Fibroblast of lung (primary cell): ENCODE results near the gene JUND. TPM values are rescaled to one million over a fixed set of nuclear protein-coding genes. Genes with fewer than 3 reads are reported as not detected.

Source experiments
- DNase-seq, 2 donors: peaks; one replicate each; pipeline versions ENCODE4 v3.0.0 to v3.0.0-alpha.2; 2010; ENCODE audit warnings: low read depth in 2 of 2
- H2AFZ ChIP-seq: 2 replicates; pipeline ENCODE4 v1.5.1; 2012; ENCODE audit warnings: low read length, control low read depth, inconsistent platforms
- H3K27ac ChIP-seq: 2 replicates; pipeline ENCODE4 v1.5.1; 2011; ENCODE audit warnings: low read length, control low read depth; ENCODE audit not compliant: insufficient read depth
- H3K27me3 ChIP-seq: 2 replicates; pipeline ENCODE4 v1.5.1; 2011; ENCODE audit warnings: mild to moderate bottlenecking, low read length; ENCODE audit not compliant: control insufficient read depth, insufficient read depth
- H3K36me3 ChIP-seq: 2 replicates; pipeline ENCODE4 v1.5.1; 2011; ENCODE audit warnings: low read length; ENCODE audit not compliant: control insufficient read depth, insufficient read depth
- H3K4me1 ChIP-seq: 2 replicates; pipeline ENCODE4 v1.5.1; 2011; ENCODE audit warnings: low read length; ENCODE audit not compliant: control insufficient read depth, insufficient read depth; ENCODE audit errors: extremely low read depth
- H3K4me2 ChIP-seq: 2 replicates; pipeline ENCODE4 v1.5.1; 2011; ENCODE audit warnings: low read length, control low read depth; ENCODE audit not compliant: insufficient read depth; ENCODE audit errors: extremely low read depth
- H3K4me3 ChIP-seq, 4 experiments: fragments of 200-600 bp in 1 of 4; sonication (generic) in 1 of 4; replicated peaks in 1 of 4; 2 replicates each; pipeline ENCODE4 v1.5.1; 2011 to 2016; ENCODE audit warnings: low read length in 4 of 4, low read depth in 3 of 4, mild to moderate bottlenecking in 3 of 4, control low read depth in 2 of 4, inconsistent platforms in 1 of 4, mixed read lengths in 1 of 4; ENCODE audit not compliant: insufficient read depth in 1 of 4; ENCODE audit errors: control extremely low read depth in 1 of 4
- H3K79me2 ChIP-seq: 2 replicates; pipeline ENCODE4 v1.5.1; 2012; ENCODE audit warnings: mild to moderate bottlenecking, low read length, inconsistent platforms; ENCODE audit not compliant: control insufficient read depth, insufficient read depth
- H3K9ac ChIP-seq: 2 replicates; pipeline ENCODE4 v1.5.1; 2011; ENCODE audit warnings: mild to moderate bottlenecking, low read length, control low read depth; ENCODE audit not compliant: insufficient read depth
- H3K9me3 ChIP-seq: 2 replicates; pipeline ENCODE4 v1.5.1; 2012; ENCODE audit warnings: low read depth, low read length; ENCODE audit not compliant: control insufficient read depth, insufficient read depth
- H4K20me1 ChIP-seq: 2 replicates; pipeline ENCODE4 v1.5.1; 2011; ENCODE audit warnings: low read length; ENCODE audit not compliant: control insufficient read depth, insufficient read depth; ENCODE audit errors: extremely low read depth
- CTCF ChIP-seq, 2 donors: IDR thresholded peaks in 1 of 2; conservative IDR thresholded peaks in 1 of 2; 1 replicate in 1 of 2; 2 replicates in 1 of 2; pipeline ENCODE4 v1.5.1; 2011 to 2012; ENCODE audit warnings: low read length in 2 of 2, control low read depth in 1 of 2, inconsistent platforms in 1 of 2, low read depth in 1 of 2, mild to moderate bottlenecking in 1 of 2
- EZH2 ChIP-seq: IDR thresholded peaks from 2 replicates; pipeline ENCODE4 v1.5.1; 2012; ENCODE audit warnings: low read length, control low read depth, mild to moderate bottlenecking; ENCODE audit errors: missing control alignments
- polyA plus RNA-seq, 2 donors: library from polyadenylated mRNA; depleted of rRNA in 1 of 2; stranded (reverse) in 1 of 2; unstranded in 1 of 2; fragments of >200 nt; gene quantifications; 2 replicates each; pipeline ENCODE4 v1.2.1, GENCODE V29; 2011 to 2012; ENCODE audit warnings: missing spikeins in 1 of 2
- total RNA-seq: library from RNA; depleted of rRNA; stranded (reverse); fragments of >200 nt; gene quantifications from 2 replicates; pipeline ENCODE4 v1.2.1, GENCODE V29; 2014

JUND gene
- total and polyA plus RNA-seq, 2 donors (not counting 1 experiment from before 2014, with no cell fraction given): 65.8 to 166 TPM

- peaks cover 14% of the 10 kb centered on the region for H3K36me3 ChIP-seq
- TF ChIP-seq CTCF (conservative IDR thresholded peaks at IDR 0.05 in 1 of 2, IDR thresholded peaks at IDR 0.05 in 1 of 2; ENCODE audit: low read depth in 1 of 2, low read length in 2 of 2) (no peak), EZH2 (no peak)
Measured at GRCh38 chr19:18310966-18311365, 29.5 kb upstream of the JUND start.

GRCh38 chr19:18310118-18310909, 28.9 kb upstream of the JUND start:
- no peaks in the 10 kb centered on the region for H3K27me3 ChIP-seq
- H3K4me3 ChIP-seq: no peak overlapping the region
- H3K79me2 ChIP-seq: no peaks in the 10 kb centered on the region
- no peak overlapping the region for H3K4me2 ChIP-seq
- H4K20me1 ChIP-seq: no peaks in the 10 kb centered on the region
- no peak for DNase-seq
- no peak overlapping the region for H3K9ac ChIP-seq
- H2AFZ ChIP-seq: no peak overlapping the region
- peaks cover 14% of the 10 kb centered on the region for H3K36me3 ChIP-seq
- peaks cover 8% of the 10 kb centered on the region for H3K4me1 ChIP-seq
- TF ChIP-seq EZH2 (no peak), CTCF (conservative IDR thresholded peaks at IDR 0.05 in 1 of 2, IDR thresholded peaks at IDR 0.05 in 1 of 2; ENCODE audit: low read depth in 1 of 2, low read length in 2 of 2) (no peak)
- H3K27ac ChIP-seq: no peak overlapping the region
- no peaks in the 10 kb centered on the region for H3K9me3 ChIP-seq

More at GRCh38 chr19:18310966-18311365, 29.5 kb upstream of the JUND start:
- H2AFZ ChIP-seq: no peak overlapping the region
- H3K27ac ChIP-seq: no peak overlapping the region
- H3K79me2 ChIP-seq: no peaks in the 10 kb centered on the region
- H3K9ac ChIP-seq: no peak overlapping the region
- H3K4me1 ChIP-seq: peaks cover 5% of the 10 kb centered on the region
- H3K4me3 ChIP-seq: no peak overlapping the region
- no peak for DNase-seq
- H3K9me3 ChIP-seq: no peaks in the 10 kb centered on the region
- no peaks in the 10 kb centered on the region for H4K20me1 ChIP-seq
- H3K27me3 ChIP-seq: no peaks in the 10 kb centered on the region
- H3K4me2 ChIP-seq: no peak overlapping the region

GRCh38 chr19:18309525-18310064, 28.2 kb upstream of the JUND start:
- TF ChIP-seq CTCF (conservative IDR thresholded peaks at IDR 0.05 in 1 of 2, IDR thresholded peaks at IDR 0.05 in 1 of 2; ENCODE audit: low read depth in 1 of 2, low read length in 2 of 2) (no peak), EZH2 (no peak)
- Histone ChIP-seq H3K79me2 (no peaks in the 10 kb centered on the region), H3K9ac (no peak overlapping the region), H3K4me3 (no peak overlapping the region), H3K4me1 (peaks cover 15% of the 10 kb centered on the region), H3K27ac (no peak overlapping the region), H4K20me1 (no peaks in the 10 kb centered on the region), H3K27me3 (no peaks in the 10 kb centered on the region), H3K4me2 (no peak overlapping the region), H3K9me3 (no peaks in the 10 kb centered on the region), H3K36me3 (peaks cover 14% of the 10 kb centered on the region), H2AFZ (no peak overlapping the region)
- no peak for DNase-seq
